Right ventricle myocardium inferior (tissue), 1 donor: ENCODE results near the gene FAM131C. TPM values are rescaled to one million over a fixed set of nuclear protein-coding genes. Genes with fewer than 3 reads are reported as not detected.
"Not testable (repeated sequence)": the region's sequence is repeated elsewhere in the genome, so short reads cannot be mapped to it uniquely, and the experiment has no call there.

Source experiments
- ATAC-seq: fragments of 200-7000 bp; cut with Tn5 transposase; one replicate; pipeline ENCODE4 v1.9.1; 2020; ENCODE audit warnings: mild to moderate bottlenecking, moderate library complexity
- DNase-seq: peaks from one replicate; pipeline ENCODE4 v3.0.0; 2021; ENCODE audit errors: missing footprints
- intact Hi-C: fragments of 100-400 bp; cut with DNase I; formaldehyde crosslinking; loops from one replicate; pipeline ENCODE4 v1.11.0; 2022
- total RNA-seq: library from RNA; stranded (reverse); fragmentation: NEBNext Ultra II Directional; extraction: Animal tissue kit (Norgen Biotek cat#: 25700); gene quantifications from one replicate; pipeline ENCODE4 v1.2.1, GENCODE V29; 2021
- donor health status: DM: no; HTN: yes; CAD: no; lungs with severe emphysema.

The FAM131C gene
- total RNA-seq, 1 donor from 2014 or later = 5.9 TPM

- DNase-seq (peak; percentile 49), ATAC-seq (no peak)
- intact Hi-C loops = no loop called here
Observed at GRCh38 chr1:16028237-16029002, 45.0 kb downstream of the FAM131C start.

- ATAC-seq (no peak), DNase-seq (peak; percentile 27)
- intact Hi-C loops = no loop called here
Observed at GRCh38 chr1:16026723-16027484, 46.5 kb downstream of the FAM131C start.

GRCh38 chr1:16026302-16026701 lies 47.1 kb downstream of the FAM131C start:
- DNase-seq = peak; percentile 45
- intact Hi-C loops, ATAC-seq: not testable (repeated sequence)

GRCh38 chr1:16023050-16023653 lies 50.3 kb downstream of the FAM131C start:
- intact Hi-C loops = no loop called here
- peak; percentile 59 for DNase-seq
- no peak for ATAC-seq

- intact Hi-C loops = no loop called here
- ATAC-seq (no peak), DNase-seq (peak; percentile 40)
Observed at GRCh38 chr1:16022393-16022792, 51.1 kb downstream of the FAM131C start.

- no peak for ATAC-seq
- peak; percentile 44 for DNase-seq
- intact Hi-C loops = no loop called here
Observed at GRCh38 chr1:16021681-16022080, 51.8 kb downstream of the FAM131C start, which contains the start of gene CLCNKA. Gene CLCNKA (plus strand): TSS chr1:16022036. CDS start chr1:16022620, 584 bp downstream.

GRCh38 chr1:16020878-16021277 lies 52.6 kb downstream of the FAM131C start:
- intact Hi-C loops, ATAC-seq: not testable (repeated sequence)
- peak; percentile 0 for DNase-seq

- intact Hi-C loops = no loop called here
- ATAC-seq (no peak), DNase-seq (peak; percentile 70)
Observed at GRCh38 chr1:16020325-16020724, 53.1 kb downstream of the FAM131C start.

GRCh38 chr1:16019644-16020277 lies 53.7 kb downstream of the FAM131C start:
- DNase-seq (no peak), ATAC-seq (no peak)
- intact Hi-C loops = no loop called here

- peak; percentile 76 for DNase-seq
- intact Hi-C loops = no loop called here
- peak; percentile 40 for ATAC-seq
Observed at GRCh38 chr1:16018749-16019643, 54.5 kb downstream of the FAM131C start.

GRCh38 chr1:16018308-16018707 lies 55.1 kb downstream of the FAM131C start:
- ATAC-seq (peak; percentile 3), DNase-seq (peak; percentile 47)
- intact Hi-C loops = no loop called here

- ATAC-seq (peak; percentile 67), DNase-seq (peak; percentile 92)
- intact Hi-C loops = no loop called here
Observed at GRCh38 chr1:16017461-16018303, 55.8 kb downstream of the FAM131C start, which contains the start of gene HSPB7. Gene HSPB7 (minus strand): TSS chr1:16018043. CDS start chr1:16017963, 80 bp downstream.

GRCh38 chr1:16017076-16017460 lies 56.4 kb downstream of the FAM131C start:
- DNase-seq (no peak), ATAC-seq (no peak)
- intact Hi-C loops = no loop called here

- peak; percentile 76 for DNase-seq
- intact Hi-C loops = no loop called here
- ATAC-seq = no peak
Observed at GRCh38 chr1:16015960-16016901, 57.2 kb downstream of the FAM131C start.

- intact Hi-C loops = no loop called here
- ATAC-seq (no peak), DNase-seq (peak; percentile 71)
Observed at GRCh38 chr1:16015491-16015890, 58.0 kb downstream of the FAM131C start.
